IMR-90 (cell line): ENCODE results near the gene FOXP4. TPM values are rescaled to one million over a fixed set of nuclear protein-coding genes. Genes with fewer than 3 reads are reported as not detected.

Experiments
- ATAC-seq: fragments of 200-7000 bp; cut with Tn5 transposase; 2 replicates; pipeline ENCODE4 v1.9.1; 2020; ENCODE audit warnings: low read depth, mild to moderate bottlenecking, moderate library complexity
- BruUV-seq: library from RNA; stranded (reverse); fragments of 400-500 nt; replicated peaks from 2 replicates; lab custom pipeline; 2021; lab: Mats Ljungman, UMichigan
- CTCF ChIA-PET: fragments of 300-600 bp; formaldehyde crosslinking; extraction: SDS; loops from one replicate; lab custom pipeline; 2021; ENCODE audit warnings: antibody characterized with exemption; lab: Yijun Ruan, JAX
- POLR2A ChIA-PET: fragments of 300-600 bp; sonication (Branson Sonifier 250); formaldehyde crosslinking; loops from one replicate; lab custom pipeline; 2022; ENCODE audit warnings: antibody characterized with exemption; ENCODE audit not compliant: unreplicated experiment; lab: Charles Lee
- DNase-seq: peaks from one replicate; pipeline ENCODE4 v3.0.0; 2013
- H2AFZ ChIP-seq: replicated peaks from 2 replicates; pipeline ENCODE3; 2013; ENCODE audit warnings: low read length, mild to moderate bottlenecking; ENCODE audit not compliant: poor library complexity
- H2AK5ac ChIP-seq: 2 replicates; pipeline ENCODE4 v1.6.1; 2013; ENCODE audit warnings: low read depth, low read length, inconsistent platforms
- H2AK9ac ChIP-seq: replicated peaks from 2 replicates; pipeline ENCODE3; 2013; ENCODE audit warnings: mild to moderate bottlenecking, low read depth, low read length, moderate library complexity; ENCODE audit not compliant: poor library complexity
- H2BK120ac ChIP-seq: 2 replicates; pipeline ENCODE4 v1.6.1; 2013; ENCODE audit warnings: low read depth, low read length, inconsistent platforms
- H2BK15ac ChIP-seq: 3 replicates; pipeline ENCODE4 v1.6.1; 2013; ENCODE audit warnings: low read depth, low read length, inconsistent platforms
- H2BK20ac ChIP-seq: 2 replicates; pipeline ENCODE4 v1.6.1; 2013; ENCODE audit warnings: low read depth, mild to moderate bottlenecking, inconsistent platforms, low read length, moderate library complexity
- H2BK5ac ChIP-seq: 2 replicates; pipeline ENCODE4 v1.6.1; 2013; ENCODE audit warnings: mild to moderate bottlenecking, low read depth, low read length, inconsistent platforms; ENCODE audit not compliant: poor library complexity, severe bottlenecking
- H3K14ac ChIP-seq: replicated peaks from 2 replicates; pipeline ENCODE4 v1.6.1; 2013; ENCODE audit warnings: low read depth, low read length, inconsistent platforms
- H3K18ac ChIP-seq: 2 replicates; pipeline ENCODE4 v1.6.1; 2013; ENCODE audit warnings: low read depth, low read length, control low read depth
- H3K23ac ChIP-seq: 2 replicates; pipeline ENCODE4 v1.6.1; 2013; ENCODE audit warnings: low read depth, low read length, inconsistent platforms
- H3K27ac ChIP-seq: 2 replicates; pipeline ENCODE4 v1.5.1; 2013; ENCODE audit warnings: mild to moderate bottlenecking, control low read depth, low read length; ENCODE audit not compliant: insufficient read depth
- H3K27me3 ChIP-seq: 2 replicates; pipeline ENCODE4 v1.6.1; 2013; ENCODE audit warnings: low read length; ENCODE audit not compliant: control insufficient read depth, insufficient read depth
- H3K36me3 ChIP-seq: 2 replicates; pipeline ENCODE4 v1.6.1; 2013; ENCODE audit warnings: low read length, mixed read lengths; ENCODE audit not compliant: control insufficient read depth, insufficient read depth
- H3K4ac ChIP-seq: 2 replicates; pipeline ENCODE4 v1.6.1; 2013; ENCODE audit warnings: low read depth, low read length, inconsistent platforms
- H3K4me1 ChIP-seq: 2 replicates; pipeline ENCODE4 v1.6.1; 2013; ENCODE audit warnings: low read length, mixed read lengths; ENCODE audit not compliant: control insufficient read depth, insufficient read depth
- H3K4me2 ChIP-seq: 2 replicates; pipeline ENCODE4 v1.6.1; 2013; ENCODE audit warnings: low read depth, mild to moderate bottlenecking, control low read depth, low read length, moderate library complexity
- H3K4me3 ChIP-seq: 2 replicates; pipeline ENCODE4 v1.5.1; 2013; ENCODE audit warnings: low read depth, mild to moderate bottlenecking, control low read depth, low read length, moderate library complexity; ENCODE audit not compliant: insufficient read depth
- H3K56ac ChIP-seq: 2 replicates; pipeline ENCODE4 v1.6.1; 2013; ENCODE audit warnings: low read length, inconsistent platforms; ENCODE audit not compliant: insufficient read depth; ENCODE audit errors: extremely low read depth
- H3K79me1 ChIP-seq, 2 experiments: 2 replicates each; pipeline ENCODE4 v1.6.1; 2013; ENCODE audit warnings: low read length in 2 of 2, inconsistent platforms in 1 of 2, low read depth in 1 of 2
- H3K9ac ChIP-seq: 2 replicates; pipeline ENCODE4 v1.6.1; 2013; ENCODE audit warnings: low read depth, low read length, control low read depth
- H3K9me1 ChIP-seq: 2 replicates; pipeline ENCODE4 v1.6.1; 2013; ENCODE audit warnings: low read length, inconsistent platforms; ENCODE audit not compliant: insufficient read depth
- H3K9me3 ChIP-seq: 2 replicates; pipeline ENCODE4 v1.6.1; 2013; ENCODE audit warnings: low read length; ENCODE audit not compliant: control insufficient read depth, insufficient read depth
- H4K20me1 ChIP-seq: 2 replicates; pipeline ENCODE4 v1.6.1; 2013; ENCODE audit warnings: low read length, inconsistent platforms; ENCODE audit not compliant: insufficient read depth
- H4K5ac ChIP-seq: 2 replicates; pipeline ENCODE4 v1.6.1; 2013; ENCODE audit warnings: mild to moderate bottlenecking, low read depth, low read length, control low read depth
- H4K8ac ChIP-seq, 2 experiments: 2 replicates each; pipeline ENCODE4 v1.6.1; 2013; ENCODE audit warnings: low read depth in 2 of 2, low read length in 2 of 2, control low read depth in 1 of 2, inconsistent platforms in 1 of 2
- H4K91ac ChIP-seq: 2 replicates; pipeline ENCODE4 v1.6.1; 2013; ENCODE audit warnings: low read depth, low read length, inconsistent platforms; ENCODE audit not compliant: insufficient read depth
- POLR2A ChIP-seq: IDR thresholded peaks from 2 replicates; pipeline ENCODE4 v1.6.1; 2012; ENCODE audit warnings: mild to moderate bottlenecking, low read depth, low read length
- WGBS, 2 experiments: methylation state at CpG; one replicate each; pipeline versions ENCODE4 v1.1.5 to v1.1.7; 2013; ENCODE audit warnings: missing lambda C conversion rate in 2 of 2; ENCODE audit not compliant: insufficient read length in 1 of 2; ENCODE audit errors: extremely low coverage in 2 of 2; 5-methylcytosine and 5-hydroxymethylcytosine counted together
- dilution Hi-C: fragments of 300-500 bp; cut with HindIII; formaldehyde crosslinking; loops from one replicate; pipeline ENCODE4 v1.14.3; 2018; ENCODE audit warnings: low sequenced_read_pairs; ENCODE audit not compliant: unreplicated experiment
- in situ Hi-C: fragments of 300-500 bp; cut with MboI; formaldehyde crosslinking; loops from 3 replicates; pipeline ENCODE4 v1.14.3; 2019; ENCODE audit warnings: low sequenced_read_pairs, inconsistent platforms, mixed read lengths
- intact Hi-C: fragments of 100-400 bp; cut with micrococcal nuclease; formaldehyde crosslinking; loops from 2 replicates; pipeline ENCODE4 v1.10.0; 2022
- polyA plus RNA-seq, 3 experiments: library from polyadenylated mRNA; depleted of rRNA; stranded (reverse); fragments of >200 nt; gene quantifications; 2 replicates each; pipeline ENCODE4 v1.2.3, GENCODE V29; 2012; ENCODE audit warnings: low replicate concordance in 1 of 3
- total RNA-seq: library from RNA; depleted of rRNA; stranded (reverse); fragments of >200 nt; gene quantifications from 2 replicates; pipeline ENCODE4 v1.2.3, GENCODE V29; 2012

Gene FOXP4
- total and polyA plus RNA-seq, 2 of the 4 experiments (the other 2 are of a cell fraction): 0.72 to 9.5 TPM

- peaks cover 37% of the 10 kb centered on the region for H3K36me3 ChIP-seq
- ATAC-seq (no peak), DNase-seq (no peak)
- H4K91ac ChIP-seq: no peak overlapping the region
- H4K5ac ChIP-seq: no peak overlapping the region
- no peak overlapping the region for H3K14ac ChIP-seq
- H3K4ac ChIP-seq: no peak overlapping the region
- H3K9ac ChIP-seq: no peak overlapping the region
- peaks cover 6% of the 10 kb centered on the region for H4K20me1 ChIP-seq
- no peak overlapping the region for H3K4me2 ChIP-seq
- 100% methylated on average over 1 of the region's 5 CpGs; no CpG with 5 or more reads in 1 of the 2 experiments for WGBS, 2 experiments
- no peak overlapping the region for H2AK5ac ChIP-seq
- H2AFZ ChIP-seq: no peak overlapping the region
- H3K27me3 ChIP-seq: no peaks in the 10 kb centered on the region
- H3K18ac ChIP-seq: no peak overlapping the region
- H3K79me1 ChIP-seq: no peaks in the 10 kb centered on the region
- intact Hi-C loops: no loop called here
- in situ Hi-C loops: loop anchor here (5.0 kb wide), 2 partner anchors 172 to 222 kb away; no protein-coding TSS in a partner anchor
- no peak overlapping the region for H3K23ac ChIP-seq
- CTCF ChIA-PET: interaction anchor here (0.6 kb wide), 1 partner anchor 65 kb away, joined by 3 read pairs; no protein-coding TSS in a partner anchor
- H2BK5ac ChIP-seq: no peak overlapping the region
- no peak overlapping the region for H2BK15ac ChIP-seq
- no peak overlapping the region for H3K56ac ChIP-seq
- no peaks in the 10 kb centered on the region for H3K9me1 ChIP-seq
- H3K4me1 ChIP-seq: no peaks in the 10 kb centered on the region
- dilution Hi-C loops: no loop called here
- H3K4me3 ChIP-seq: no peak overlapping the region
- no peak overlapping the region for H2BK120ac ChIP-seq
- no peaks in the 10 kb centered on the region for H3K9me3 ChIP-seq
- no peak for TF ChIP-seq POLR2A
- H2AK9ac ChIP-seq: no peak overlapping the region
- no peak overlapping the region for H4K8ac ChIP-seq
- BruUV-seq: no TSS peak
- H2BK20ac ChIP-seq: no peak overlapping the region
- H3K27ac ChIP-seq: no peak overlapping the region
- POLR2A ChIA-PET: no interaction called here
These were observed 48.1 kb downstream of the FOXP4 start for GRCh38 chr6:41594326-41594725.
